Natural killer cell treated with Interleukin-12 subunit alpha and Interleukin-12 subunit beta and Interleukin-15 and Interleukin-18, amount 100 ng/mL, for 72 hours (primary cell): Measurements from ENCODE around the gene ROR1. TPM values are rescaled to one million over a fixed set of nuclear protein-coding genes. Genes with fewer than 3 reads are reported as not detected.

Experiments
- ATAC-seq, 2 donors: fragments of 150-1000 bp; cut with Tn5 transposase in 1 of 2; sonication (Bioruptor Pico), chemical (Tn5 transposase) in 1 of 2; 2 replicates each; pipeline ENCODE4 v1.10.0; 2021
- DNase-seq: peaks from one replicate; pipeline ENCODE4 v3.0.0; 2022; ENCODE audit warnings: low spot score
- H3K27ac Mint-ChIP-seq, 2 donors: 1 replicate in 1 of 2; 2 replicates in 1 of 2; pipeline ENCODE4 v1.8.0; 2022; ENCODE audit warnings: mixed read lengths in 2 of 2, mild to moderate bottlenecking in 1 of 2, moderate library complexity in 1 of 2
- H3K27me3 Mint-ChIP-seq, 2 donors: 1 replicate in 1 of 2; 2 replicates in 1 of 2; pipeline ENCODE4 v1.8.0; 2022; ENCODE audit warnings: mixed read lengths in 2 of 2
- H3K36me3 Mint-ChIP-seq: one replicate; pipeline ENCODE4 v1.8.0; 2022; ENCODE audit warnings: mixed read lengths
- H3K4me1 Mint-ChIP-seq, 2 donors: 1 replicate in 1 of 2; 2 replicates in 1 of 2; pipeline ENCODE4 v1.8.0; 2022; ENCODE audit warnings: low read depth in 2 of 2, mixed read lengths in 2 of 2, mild to moderate bottlenecking in 1 of 2
- H3K4me3 Mint-ChIP-seq: one replicate; pipeline ENCODE4 v1.8.0; 2022; ENCODE audit warnings: mixed read lengths
- H3K9me3 Mint-ChIP-seq: 2 replicates; pipeline ENCODE4 v1.8.0; 2022; ENCODE audit warnings: mixed read lengths
- total RNA-seq, 2 donors: library from RNA; stranded (reverse); gene quantifications; one replicate each; pipeline ENCODE4 v1.2.3, GENCODE V29; 2022

Gene ROR1
- total RNA-seq, 2 donors from 2014 or later = 0.38 TPM; not detected in 1

GRCh38 chr1:64116537-64116936 is 342.7 kb downstream of the ROR1 start:
- Mint-ChIP-seq H3K36me3 (no peaks in the 10 kb centered on the region), H3K4me3 (no peak overlapping the region), H3K9me3 (no peaks in the 10 kb centered on the region), H3K27me3 (peaks cover 9 to 30% of the 10 kb centered on the region in 2 donors), H3K4me1 (no peaks in the 10 kb centered on the region), H3K27ac (no peak overlapping the region)
- DNase-seq (no peak), ATAC-seq (no peak)

GRCh38 chr1:64117492-64117891 is 343.7 kb downstream of the ROR1 start:
- Mint-ChIP-seq H3K4me3 (no peak overlapping the region), H3K9me3 (no peaks in the 10 kb centered on the region), H3K27me3 (peaks cover 11 to 35% of the 10 kb centered on the region in 2 donors), H3K4me1 (no peaks in the 10 kb centered on the region), H3K36me3 (no peaks in the 10 kb centered on the region), H3K27ac (no peak overlapping the region)
- ATAC-seq (no peak), DNase-seq (no peak)

GRCh38 chr1:64121766-64122385 is 348.1 kb downstream of the ROR1 start:
- H3K36me3 Mint-ChIP-seq = no peaks in the 10 kb centered on the region
- ATAC-seq = no peak
- peaks cover 16 to 50% of the 10 kb centered on the region in 2 donors for H3K27me3 Mint-ChIP-seq
- H3K4me3 Mint-ChIP-seq = no peak overlapping the region
- no peak for DNase-seq
- no peaks in the 10 kb centered on the region for H3K9me3 Mint-ChIP-seq
- no peak overlapping the region for H3K27ac Mint-ChIP-seq
- no peaks in the 10 kb centered on the region for H3K4me1 Mint-ChIP-seq

GRCh38 chr1:64122588-64122987 is 348.8 kb downstream of the ROR1 start:
- Mint-ChIP-seq H3K27ac (no peak overlapping the region), H3K36me3 (no peaks in the 10 kb centered on the region), H3K4me1 (no peaks in the 10 kb centered on the region), H3K27me3 (peaks cover 19 to 50% of the 10 kb centered on the region in 2 donors), H3K4me3 (no peak overlapping the region), H3K9me3 (no peaks in the 10 kb centered on the region)
- ATAC-seq = peak in 1 of 2 donors; percentile 26
- no peak for DNase-seq

- no peak overlapping the region for H3K27ac Mint-ChIP-seq
- no peaks in the 10 kb centered on the region for H3K36me3 Mint-ChIP-seq
- H3K9me3 Mint-ChIP-seq = no peaks in the 10 kb centered on the region
- no peaks in the 10 kb centered on the region for H3K4me1 Mint-ChIP-seq
- ATAC-seq (no peak), DNase-seq (no peak)
- peaks cover 19 to 51% of the 10 kb centered on the region in 2 donors for H3K27me3 Mint-ChIP-seq
- no peak overlapping the region for H3K4me3 Mint-ChIP-seq
These were observed 351.1 kb downstream of the ROR1 start for GRCh38 chr1:64124704-64125440.

- H3K36me3 Mint-ChIP-seq = no peaks in the 10 kb centered on the region
- no peak for DNase-seq
These were observed 352.8 kb downstream of the ROR1 start for GRCh38 chr1:64126581-64126980.

GRCh38 chr1:64127297-64127696 is 353.5 kb downstream of the ROR1 start:
- H3K36me3 Mint-ChIP-seq = no peaks in the 10 kb centered on the region
- no peak overlapping the region for H3K4me3 Mint-ChIP-seq
- H3K4me1 Mint-ChIP-seq = no peaks in the 10 kb centered on the region
- ATAC-seq = no peak
- peaks cover 15 to 45% of the 10 kb centered on the region in 2 donors for H3K27me3 Mint-ChIP-seq
- H3K27ac Mint-ChIP-seq = no peak overlapping the region
- no peaks in the 10 kb centered on the region for H3K9me3 Mint-ChIP-seq
- no peak for DNase-seq

More at GRCh38 chr1:64126581-64126980, 352.8 kb downstream of the ROR1 start:
- Mint-ChIP-seq H3K9me3 (no peaks in the 10 kb centered on the region), H3K4me3 (no peak overlapping the region), H3K27me3 (peaks cover 17 to 51% of the 10 kb centered on the region in 2 donors), H3K27ac (no peak overlapping the region), H3K4me1 (no peaks in the 10 kb centered on the region)
- ATAC-seq = no peak

- Mint-ChIP-seq H3K27me3 (peaks cover 6 to 28% of the 10 kb centered on the region in 2 donors), H3K4me3 (no peak overlapping the region), H3K9me3 (no peaks in the 10 kb centered on the region), H3K4me1 (no peaks in the 10 kb centered on the region), H3K36me3 (no peaks in the 10 kb centered on the region), H3K27ac (no peak overlapping the region)
- DNase-seq = no peak
- no peak for ATAC-seq
These were observed 355.9 kb downstream of the ROR1 start for GRCh38 chr1:64129701-64130100.

- no peak for DNase-seq
- no peak for ATAC-seq
- Mint-ChIP-seq H3K4me1 (no peaks in the 10 kb centered on the region), H3K9me3 (no peaks in the 10 kb centered on the region), H3K27ac (no peak overlapping the region), H3K36me3 (no peaks in the 10 kb centered on the region), H3K27me3 (peaks cover 3 to 17% of the 10 kb centered on the region in 2 donors), H3K4me3 (no peak overlapping the region)
These were observed 357.3 kb downstream of the ROR1 start for GRCh38 chr1:64131155-64131554.

GRCh38 chr1:64133036-64133435 is 359.2 kb downstream of the ROR1 start:
- DNase-seq (no peak), ATAC-seq (no peak)
- Mint-ChIP-seq H3K4me3 (no peak overlapping the region), H3K36me3 (no peaks in the 10 kb centered on the region), H3K27ac (no peak overlapping the region), H3K27me3 (no peaks in the 10 kb centered on the region), H3K9me3 (no peaks in the 10 kb centered on the region), H3K4me1 (no peaks in the 10 kb centered on the region)

GRCh38 chr1:64135462-64136223 is 361.8 kb downstream of the ROR1 start:
- H3K27ac Mint-ChIP-seq = no peak overlapping the region
- DNase-seq = no peak
- H3K27me3 Mint-ChIP-seq = no peaks in the 10 kb centered on the region
- H3K4me1 Mint-ChIP-seq = no peaks in the 10 kb centered on the region
- H3K9me3 Mint-ChIP-seq = no peaks in the 10 kb centered on the region
- H3K36me3 Mint-ChIP-seq = no peaks in the 10 kb centered on the region
- no peak overlapping the region for H3K4me3 Mint-ChIP-seq
- ATAC-seq = no peak

- Mint-ChIP-seq H3K27me3 (no peaks in the 10 kb centered on the region), H3K36me3 (no peaks in the 10 kb centered on the region), H3K9me3 (no peaks in the 10 kb centered on the region), H3K27ac (no peak overlapping the region), H3K4me1 (no peaks in the 10 kb centered on the region), H3K4me3 (no peak overlapping the region)
- no peak for ATAC-seq
- DNase-seq = no peak
These were observed 362.5 kb downstream of the ROR1 start for GRCh38 chr1:64136296-64136695.

- Mint-ChIP-seq H3K27me3 (no peaks in the 10 kb centered on the region), H3K4me1 (no peaks in the 10 kb centered on the region), H3K36me3 (no peaks in the 10 kb centered on the region), H3K27ac (no peak overlapping the region), H3K4me3 (no peak overlapping the region), H3K9me3 (no peaks in the 10 kb centered on the region)
- DNase-seq (no peak), ATAC-seq (peak; percentile 72 to 74)
These were observed 363.1 kb downstream of the ROR1 start for GRCh38 chr1:64136752-64137411.
